CD4-positive, CD25-positive, alpha-beta regulatory T cell (primary cell): ENCODE measurements around the gene LYRM4. TPM values are rescaled to one million over a fixed set of nuclear protein-coding genes. Genes with fewer than 3 reads are reported as not detected.

Experiments
- ATAC-seq, 2 donors: fragments of 150-1000 bp; cut with Tn5 transposase; one replicate each; pipeline ENCODE4 v1.10.0; 2021; ENCODE audit warnings: low read depth in 2 of 2, moderate number of reproducible peaks in 2 of 2, moderate library complexity in 1 of 2
- DNase-seq, 3 donors: peaks; one replicate each; pipeline versions ENCODE4 v3.0.0 to v3.0.0-alpha.2; 2012 to 2022; ENCODE audit warnings: mixed read lengths in 1 of 3
- H3K27ac ChIP-seq: one replicate; pipeline ENCODE4 v1.7.0; 2013; ENCODE audit warnings: mild to moderate bottlenecking, low read length; ENCODE audit not compliant: insufficient read depth, poor library complexity, severe bottlenecking
- H3K27me3 ChIP-seq: one replicate; pipeline ENCODE4 v1.7.0; 2013; ENCODE audit warnings: low read length; ENCODE audit not compliant: control insufficient read depth, insufficient read depth
- H3K36me3 ChIP-seq: one replicate; pipeline ENCODE4 v1.7.0; 2013; ENCODE audit warnings: mild to moderate bottlenecking, low read length, moderate library complexity; ENCODE audit not compliant: control insufficient read depth, insufficient read depth
- H3K4me1 ChIP-seq: 2 replicates; pipeline ENCODE4 v1.7.0; 2013; ENCODE audit warnings: mild to moderate bottlenecking, low read length; ENCODE audit not compliant: insufficient read depth, control insufficient read depth, poor library complexity, severe bottlenecking
- H3K4me3 ChIP-seq: one replicate; pipeline ENCODE4 v1.7.0; 2013; ENCODE audit warnings: low read depth, mild to moderate bottlenecking, low read length, moderate library complexity
- H3K9me3 ChIP-seq, 2 experiments: 1 replicate in 1 of 2; 2 replicates in 1 of 2; pipeline ENCODE4 v1.7.0; 2013; ENCODE audit warnings: low read length in 2 of 2, mild to moderate bottlenecking in 1 of 2, moderate library complexity in 1 of 2; ENCODE audit not compliant: control insufficient read depth in 2 of 2
- H3K27ac Mint-ChIP-seq, 3 donors: one replicate each; pipeline ENCODE4 v1.8.0; 2020 to 2022; ENCODE audit warnings: mild to moderate bottlenecking in 3 of 3, mixed read lengths in 3 of 3, moderate library complexity in 2 of 3
- H3K27me3 Mint-ChIP-seq: one replicate; pipeline ENCODE4 v1.8.0; 2022; ENCODE audit warnings: mild to moderate bottlenecking, mixed read lengths
- H3K36me3 Mint-ChIP-seq: one replicate; pipeline ENCODE4 v1.8.0; 2020; ENCODE audit warnings: mixed read lengths
- H3K4me1 Mint-ChIP-seq, 4 donors: one replicate each; pipeline ENCODE4 v1.8.0; 2020 to 2022; ENCODE audit warnings: mixed read lengths in 4 of 4, mild to moderate bottlenecking in 1 of 4
- H3K4me3 Mint-ChIP-seq, 4 donors: one replicate each; pipeline ENCODE4 v1.8.0; 2020 to 2022; ENCODE audit warnings: mild to moderate bottlenecking in 4 of 4, mixed read lengths in 4 of 4, moderate library complexity in 3 of 4
- H3K9me3 Mint-ChIP-seq, 7 donors: one replicate each; pipeline ENCODE4 v1.8.0; 2020 to 2022; ENCODE audit warnings: mixed read lengths in 7 of 7, mild to moderate bottlenecking in 3 of 7, moderate library complexity in 2 of 7
- polyA plus RNA-seq, 4 donors: library from polyadenylated mRNA; unstranded; fragments of 300-500 nt; fragmentation: Illumina TruSeq; gene quantifications; one replicate each; pipeline ENCODE4 v1.2.3, GENCODE V29; 2021
- total RNA-seq: library from RNA; stranded (reverse); gene quantifications from one replicate; pipeline ENCODE4 v1.2.3, GENCODE V29; 2022

The LYRM4 gene
- total and polyA plus RNA-seq, 5 donors from 2014 or later = 14.9 to 38.8 (median 27.1) TPM

DNA sequence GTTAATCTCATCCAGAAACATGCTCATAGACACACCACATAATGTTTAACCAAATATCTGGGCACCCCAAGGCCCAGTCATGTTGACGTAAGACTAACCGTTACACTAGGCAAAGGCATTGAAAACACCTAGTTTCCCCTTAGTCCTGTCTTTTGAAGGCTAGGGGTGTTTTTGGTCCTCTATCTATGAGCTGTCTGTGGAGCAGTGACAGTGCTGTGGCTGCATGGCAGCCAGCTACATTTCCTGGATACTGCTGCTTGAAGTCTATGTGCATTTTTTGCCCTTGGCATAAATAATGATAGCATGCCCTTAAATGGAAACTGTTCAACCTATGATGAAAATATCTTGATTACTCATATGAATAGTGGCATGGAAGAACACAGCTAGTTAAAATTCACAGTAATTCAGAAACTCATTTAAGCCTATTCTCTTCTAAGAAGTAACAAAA lies 19.2 kb upstream of the LYRM4 start:
- no peaks in the 10 kb centered on the region for H3K9me3 ChIP-seq
- H3K4me1 ChIP-seq = peaks cover 18% of the 10 kb centered on the region
- H3K9me3 Mint-ChIP-seq = no peaks in the 10 kb centered on the region
- peak overlapping the region; percentile 60 for H3K27ac ChIP-seq
- no peaks in the 10 kb centered on the region for H3K36me3 ChIP-seq
- H3K4me3 Mint-ChIP-seq = peak overlapping the region; percentile 2 to 66 (median 26)
- H3K4me1 Mint-ChIP-seq = peaks cover 48 to 67% (median 57%) of the 10 kb centered on the region in 4 donors
- H3K27me3 ChIP-seq = no peaks in the 10 kb centered on the region
- peak overlapping the region; percentile 38 to 96 (median 47) for H3K27ac Mint-ChIP-seq
- peaks cover 9% of the 10 kb centered on the region for H3K36me3 Mint-ChIP-seq
- peak; percentile 7 to 78 (median 28) for DNase-seq
- peak overlapping the region; percentile 51 for H3K4me3 ChIP-seq
- peak; percentile 72 to 75 for ATAC-seq
- no peaks in the 10 kb centered on the region for H3K27me3 Mint-ChIP-seq

DNA sequence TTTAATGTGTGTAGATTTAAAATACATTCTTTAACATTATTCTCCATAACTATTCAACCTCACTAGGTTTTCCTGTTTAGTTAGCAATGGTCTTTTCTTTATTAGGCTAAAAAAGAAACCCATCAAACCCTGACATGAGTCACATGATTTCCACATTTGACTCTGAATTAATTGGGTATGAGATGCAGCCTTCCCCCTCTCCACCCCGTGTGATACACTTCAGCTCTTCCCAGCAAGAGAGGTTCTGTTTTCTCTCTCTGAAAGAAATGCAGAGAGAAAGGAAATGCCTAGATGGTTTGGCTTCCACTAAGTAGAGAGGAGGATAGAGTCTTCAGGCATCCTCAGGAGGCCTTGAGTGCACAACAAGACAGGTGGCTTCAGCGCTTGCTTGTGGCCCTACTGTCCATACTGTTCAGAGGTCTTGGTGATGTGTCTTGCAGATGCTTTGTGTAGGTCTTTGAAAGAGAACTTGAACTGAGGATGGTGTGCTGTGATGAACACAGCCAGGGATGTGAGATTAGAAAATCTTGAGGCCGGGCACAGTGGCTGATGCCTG lies 17.9 kb upstream of the LYRM4 start:
- peaks cover 27% of the 10 kb centered on the region for H3K4me1 ChIP-seq
- H3K4me3 ChIP-seq = no peak overlapping the region
- peaks cover 2% of the 10 kb centered on the region for H3K36me3 ChIP-seq
- DNase-seq (no peak), ATAC-seq (no peak)
- no peaks in the 10 kb centered on the region for H3K27me3 ChIP-seq
- Mint-ChIP-seq H3K27me3 (no peaks in the 10 kb centered on the region), H3K4me3 (peak overlapping the region in 3 of 4 donors; percentile 32 to 65 (median 46)), H3K36me3 (peaks cover 13% of the 10 kb centered on the region), H3K9me3 (no peaks in the 10 kb centered on the region), H3K4me1 (peaks cover 43 to 70% (median 56%) of the 10 kb centered on the region in 4 donors), H3K27ac (peak overlapping the region; percentile 62 to 79 (median 64))
- no peaks in the 10 kb centered on the region for H3K9me3 ChIP-seq
- H3K27ac ChIP-seq = no peak overlapping the region

DNA sequence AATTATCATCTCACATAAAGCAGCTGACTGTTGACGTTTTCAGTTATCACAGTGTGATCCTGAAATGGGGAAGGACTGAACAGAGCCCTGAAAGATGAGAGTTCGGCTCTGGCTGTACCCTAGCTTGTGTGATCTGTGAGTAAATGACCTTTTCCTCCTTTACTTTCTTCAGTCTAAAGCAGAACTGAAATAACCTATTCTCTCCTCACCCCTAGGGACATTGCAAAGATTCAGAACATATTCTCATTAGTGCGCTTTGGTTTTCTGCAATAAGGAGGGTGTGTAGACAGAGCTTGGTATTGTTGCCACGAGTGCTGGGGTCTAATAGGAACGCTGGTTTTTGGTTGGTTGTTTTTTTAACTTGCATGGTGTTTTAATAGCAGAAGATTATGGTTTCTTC lies 17.3 kb upstream of the LYRM4 start:
- Mint-ChIP-seq H3K9me3 (no peaks in the 10 kb centered on the region), H3K36me3 (peaks cover 13% of the 10 kb centered on the region), H3K4me3 (no peak overlapping the region), H3K4me1 (peaks cover 47 to 74% (median 58%) of the 10 kb centered on the region in 4 donors), H3K27ac (peak overlapping the region in 1 of 3 donors; percentile 59), H3K27me3 (no peaks in the 10 kb centered on the region)
- H3K9me3 ChIP-seq = no peaks in the 10 kb centered on the region
- H3K27ac ChIP-seq = no peak overlapping the region
- ATAC-seq (no peak), DNase-seq (no peak)
- peaks cover 32% of the 10 kb centered on the region for H3K4me1 ChIP-seq
- H3K27me3 ChIP-seq = no peaks in the 10 kb centered on the region
- no peak overlapping the region for H3K4me3 ChIP-seq
- H3K36me3 ChIP-seq = peaks cover 2% of the 10 kb centered on the region

DNA sequence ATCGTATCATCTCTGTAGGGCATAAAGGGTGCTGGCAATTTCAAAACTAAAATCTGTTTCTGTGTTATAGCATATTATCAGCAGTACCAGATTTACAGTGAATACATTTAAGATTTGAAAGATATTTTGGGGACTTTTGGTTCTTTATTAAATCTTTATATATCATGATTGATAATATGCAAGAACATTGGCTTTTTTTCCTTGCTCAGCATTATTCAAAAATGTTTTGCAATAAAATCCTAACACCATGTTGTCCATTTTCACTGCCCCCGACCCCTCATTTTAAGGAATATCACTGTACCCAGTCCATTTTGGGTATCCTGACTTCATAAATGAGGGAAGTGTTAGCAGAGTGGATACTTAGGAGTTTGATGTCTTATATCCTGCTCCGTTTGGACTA lies 16.8 kb upstream of the LYRM4 start:
- Histone ChIP-seq H3K27ac (no peak overlapping the region), H3K4me3 (no peak overlapping the region), H3K4me1 (peaks cover 32% of the 10 kb centered on the region), H3K36me3 (peaks cover 2% of the 10 kb centered on the region), H3K27me3 (no peaks in the 10 kb centered on the region), H3K9me3 (no peaks in the 10 kb centered on the region)
- no peaks in the 10 kb centered on the region for H3K9me3 Mint-ChIP-seq
- no peak overlapping the region for H3K4me3 Mint-ChIP-seq
- H3K36me3 Mint-ChIP-seq = peaks cover 16% of the 10 kb centered on the region
- DNase-seq (no peak), ATAC-seq (no peak)
- H3K27me3 Mint-ChIP-seq = no peaks in the 10 kb centered on the region
- H3K27ac Mint-ChIP-seq = no peak overlapping the region
- peaks cover 48 to 77% (median 59%) of the 10 kb centered on the region in 4 donors for H3K4me1 Mint-ChIP-seq

DNA sequence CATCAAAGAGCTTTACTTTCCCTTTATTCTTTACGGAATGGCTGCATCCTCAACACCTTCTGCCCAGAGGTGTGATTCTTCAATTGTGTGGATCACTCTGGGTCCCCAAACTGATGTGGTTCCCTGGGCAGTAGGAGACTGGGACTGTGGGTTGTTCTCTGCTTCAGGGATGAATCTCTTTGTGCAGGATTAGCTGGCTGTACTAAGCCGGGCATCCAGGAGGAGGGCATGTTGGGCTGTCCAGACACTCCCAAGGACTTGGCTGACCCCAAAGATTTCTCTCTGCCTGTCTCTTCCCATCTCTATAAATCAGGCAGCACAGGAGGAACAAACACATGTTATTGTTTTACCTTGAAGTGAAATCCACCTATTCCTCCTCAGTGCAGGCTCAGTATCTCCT lies 15.8 kb upstream of the LYRM4 start:
- H3K4me1 Mint-ChIP-seq = peaks cover 41 to 74% (median 54%) of the 10 kb centered on the region in 4 donors

DNA sequence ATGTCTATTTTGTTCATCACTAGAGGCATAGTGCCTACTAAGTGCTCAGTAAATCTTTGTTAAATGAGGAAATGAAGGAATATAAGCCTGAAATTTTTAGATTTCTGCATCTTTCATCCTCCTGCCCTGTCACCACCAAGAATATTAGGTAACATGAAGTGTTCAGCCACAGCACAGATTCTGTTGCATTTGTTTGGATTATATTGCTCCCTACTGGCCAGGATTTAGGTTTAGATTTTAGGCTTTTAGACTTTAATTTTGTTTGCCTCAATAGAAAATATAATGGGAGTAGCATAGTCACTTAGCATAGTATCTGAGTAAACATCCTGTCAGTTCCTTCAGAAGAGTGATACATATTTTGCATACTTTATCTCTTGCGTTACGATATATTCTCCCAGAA lies 14.7 kb upstream of the LYRM4 start:
- Histone ChIP-seq H3K27ac (no peak overlapping the region), H3K36me3 (peaks cover 4% of the 10 kb centered on the region), H3K27me3 (no peaks in the 10 kb centered on the region), H3K4me3 (peak overlapping the region; percentile 21), H3K9me3 (no peaks in the 10 kb centered on the region), H3K4me1 (peaks cover 27% of the 10 kb centered on the region)
- H3K9me3 Mint-ChIP-seq = no peaks in the 10 kb centered on the region
- H3K4me3 Mint-ChIP-seq = peak overlapping the region in 1 of 4 donors; percentile 15
- DNase-seq (no peak), ATAC-seq (no peak)
- H3K27me3 Mint-ChIP-seq = no peaks in the 10 kb centered on the region
- peak overlapping the region in 1 of 3 donors; percentile 58 for H3K27ac Mint-ChIP-seq
- H3K36me3 Mint-ChIP-seq = peaks cover 27% of the 10 kb centered on the region
- peaks cover 42 to 72% (median 55%) of the 10 kb centered on the region in 4 donors for H3K4me1 Mint-ChIP-seq

More for the DNA sequence above, 15.8 kb upstream of the LYRM4 start:
- no peak for ATAC-seq
- Histone ChIP-seq H3K9me3 (no peaks in the 10 kb centered on the region), H3K4me3 (no peak overlapping the region), H3K27ac (no peak overlapping the region), H3K27me3 (no peaks in the 10 kb centered on the region), H3K36me3 (peaks cover 2% of the 10 kb centered on the region), H3K4me1 (peaks cover 32% of the 10 kb centered on the region)
- Mint-ChIP-seq H3K36me3 (peaks cover 20% of the 10 kb centered on the region), H3K9me3 (no peaks in the 10 kb centered on the region), H3K27me3 (no peaks in the 10 kb centered on the region), H3K4me3 (no peak overlapping the region), H3K27ac (no peak overlapping the region)
- no peak for DNase-seq

DNA sequence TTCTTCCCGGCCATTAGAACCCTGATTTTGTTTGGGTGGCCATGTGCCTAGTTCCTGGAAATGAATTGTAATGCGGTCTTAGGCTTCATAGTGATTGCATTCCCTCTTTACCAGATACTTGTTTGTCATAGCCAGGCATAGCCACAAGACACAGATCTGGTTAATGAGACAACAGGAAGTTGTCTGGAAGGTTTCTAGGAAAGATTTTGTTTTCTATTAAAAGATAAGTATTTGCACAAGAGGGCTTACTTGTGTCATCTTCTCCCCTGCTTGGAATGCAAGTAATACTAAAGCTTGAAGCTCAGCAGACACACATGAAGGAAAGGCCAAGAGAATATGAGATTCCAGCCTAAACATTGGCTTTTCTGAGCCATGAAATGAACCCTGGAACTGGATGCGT lies 13.5 kb upstream of the LYRM4 start:
- peaks cover 30% of the 10 kb centered on the region for H3K36me3 Mint-ChIP-seq
- peak in 1 of 3 donors; percentile 25 for DNase-seq
- peaks cover 38 to 60% (median 48%) of the 10 kb centered on the region in 4 donors for H3K4me1 Mint-ChIP-seq

DNA sequence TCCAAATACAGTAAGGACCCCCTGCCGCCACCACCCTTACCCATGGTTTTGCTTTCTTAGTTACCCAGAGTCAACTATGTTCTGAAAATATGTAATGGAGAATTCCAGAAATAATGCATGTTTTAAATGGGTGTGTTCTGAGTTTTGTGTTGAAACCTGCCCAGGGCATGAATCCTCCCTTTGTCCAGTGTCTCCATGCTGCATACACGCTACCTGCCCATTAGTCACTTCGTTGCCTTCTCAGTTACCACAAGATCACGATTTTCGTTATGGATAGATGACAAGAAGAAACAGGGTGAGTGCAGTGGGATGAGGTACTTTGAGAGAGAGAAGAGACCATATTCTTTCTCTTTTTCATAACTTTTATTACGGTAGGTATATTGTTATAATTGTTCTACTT lies 11.2 kb upstream of the LYRM4 start:
- H3K9me3 Mint-ChIP-seq = no peaks in the 10 kb centered on the region
- peaks cover 35 to 51% (median 42%) of the 10 kb centered on the region in 4 donors for H3K4me1 Mint-ChIP-seq
- Histone ChIP-seq H3K36me3 (peaks cover 4% of the 10 kb centered on the region), H3K4me3 (no peak overlapping the region), H3K4me1 (peaks cover 20% of the 10 kb centered on the region), H3K27ac (no peak overlapping the region), H3K27me3 (no peaks in the 10 kb centered on the region), H3K9me3 (no peaks in the 10 kb centered on the region)
- no peaks in the 10 kb centered on the region for H3K27me3 Mint-ChIP-seq
- H3K36me3 Mint-ChIP-seq = peaks cover 33% of the 10 kb centered on the region
- no peak overlapping the region for H3K4me3 Mint-ChIP-seq
- no peak overlapping the region for H3K27ac Mint-ChIP-seq
- no peak for ATAC-seq
- DNase-seq = no peak

More for the DNA sequence above, 13.5 kb upstream of the LYRM4 start:
- no peak for ATAC-seq
- Mint-ChIP-seq H3K27ac (no peak overlapping the region), H3K27me3 (no peaks in the 10 kb centered on the region), H3K9me3 (no peaks in the 10 kb centered on the region), H3K4me3 (peak overlapping the region in 1 of 4 donors; percentile 13)
- no peaks in the 10 kb centered on the region for H3K9me3 ChIP-seq
- no peak overlapping the region for H3K27ac ChIP-seq
- peaks cover 4% of the 10 kb centered on the region for H3K36me3 ChIP-seq
- H3K4me1 ChIP-seq = peaks cover 20% of the 10 kb centered on the region
- H3K4me3 ChIP-seq = peak overlapping the region; percentile 24
- no peaks in the 10 kb centered on the region for H3K27me3 ChIP-seq
